ENCODE results near the gene PLA2G4A.

Gene PLA2G4A

DNA sequence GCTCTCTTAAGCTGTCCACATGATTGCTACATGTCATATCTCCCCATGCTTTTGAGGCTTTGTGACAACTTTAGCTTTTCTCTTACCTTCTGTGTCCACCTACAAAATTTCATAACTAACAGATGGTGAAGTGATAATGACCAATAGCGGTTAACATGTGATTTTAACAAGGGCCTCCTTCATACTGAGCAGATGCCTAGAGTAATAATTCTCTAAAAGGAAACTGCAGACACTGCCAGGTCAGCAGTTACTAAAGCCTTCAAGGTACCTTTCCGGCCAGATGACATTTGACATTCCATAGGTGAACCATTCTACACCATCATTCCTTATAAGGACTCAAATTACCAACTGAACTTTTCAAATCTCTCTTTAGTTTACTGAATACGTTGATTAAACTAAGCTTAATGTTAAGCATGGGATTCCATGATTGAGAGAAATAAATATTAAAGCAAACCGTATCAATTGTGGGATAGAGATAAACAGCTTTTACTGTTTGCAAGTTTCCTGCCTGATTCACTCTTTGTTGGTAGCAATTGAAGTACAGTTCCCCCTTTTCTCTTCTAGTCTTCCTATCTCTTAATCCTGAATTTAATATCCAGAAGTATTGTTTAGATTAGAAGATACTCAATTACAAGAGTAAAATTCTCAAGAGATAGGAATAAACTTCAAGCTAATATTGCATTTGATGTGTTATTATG, 205.1 kb downstream of the PLA2G4A start:
- DNase-seq, result no peak

GRCh38 chr1:187034501-187034900, 205.8 kb downstream of the PLA2G4A start:
- DNase-seq, result no peak

- DNase-seq, result no peak
Observed at GRCh38 chr1:187037973-187038553, 209.3 kb downstream of the PLA2G4A start.
